ENCODE data around the gene EIF3I.

EIF3I gene

GRCh38 chr1:32192220-32192948 lies 29.8 kb upstream of the EIF3I start:
- TF ChIP-seq CTCF (IDR thresholded peaks at IDR 0.05; ENCODE audit: borderline replicate concordance, insufficient read depth, low read depth, low read length): no peak

DNA sequence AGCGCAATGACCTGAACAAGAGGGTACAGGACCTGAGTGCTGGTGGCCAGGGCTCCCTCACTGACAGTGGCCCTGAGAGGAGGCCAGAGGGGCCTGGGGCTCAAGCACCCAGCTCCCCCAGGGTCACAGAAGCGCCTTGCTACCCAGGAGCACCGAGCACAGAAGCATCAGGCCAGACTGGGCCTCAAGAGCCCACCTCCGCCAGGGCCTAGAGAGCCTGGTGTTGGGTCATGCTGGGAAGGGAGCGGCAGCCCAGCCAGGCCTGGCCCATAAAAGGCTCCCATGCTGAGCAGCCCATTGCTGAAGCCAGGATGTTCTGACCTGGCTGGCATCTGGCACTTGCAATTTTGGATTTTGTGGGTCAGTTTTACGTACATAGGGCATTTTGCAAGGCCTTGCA lies 27.2 kb upstream of the EIF3I start:
- no peak overlapping the region for H3K4me3 ChIP-seq (ENCODE audit: low read depth, low read length)
- TF ChIP-seq CTCF (IDR thresholded peaks at IDR 0.05; ENCODE audit: borderline replicate concordance, insufficient read depth, low read depth, low read length): no peak

More at GRCh38 chr1:32192220-32192948, 29.8 kb upstream of the EIF3I start:
- H3K4me3 ChIP-seq (ENCODE audit: low read depth, low read length): no peak overlapping the region

DNA sequence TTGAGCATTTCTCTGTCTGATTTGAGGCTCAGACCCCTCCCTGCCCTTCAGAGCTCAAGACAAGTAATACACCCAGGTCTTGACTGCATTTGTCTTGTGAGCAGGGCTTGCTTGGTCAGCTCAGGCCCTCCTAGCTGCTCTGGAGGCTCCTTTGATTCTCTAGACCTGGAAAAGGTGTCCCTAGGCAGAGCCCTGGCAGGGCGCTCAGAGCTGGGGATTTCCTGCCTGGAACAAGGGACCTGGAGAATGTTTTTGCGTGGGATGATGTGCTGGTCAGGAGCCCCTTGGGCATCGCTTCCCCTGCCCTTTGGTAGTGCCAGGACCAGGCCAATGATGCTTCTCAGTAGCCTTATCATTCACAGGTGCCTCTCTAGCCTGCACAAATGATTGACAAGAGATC lies 26.7 kb upstream of the EIF3I start:
- no peak for TF ChIP-seq CTCF (IDR thresholded peaks at IDR 0.05; ENCODE audit: borderline replicate concordance, insufficient read depth, low read depth, low read length)

GRCh38 chr1:32195972-32196823 lies 26.0 kb upstream of the EIF3I start:
- no peak for TF ChIP-seq CTCF (IDR thresholded peaks at IDR 0.05; ENCODE audit: borderline replicate concordance, insufficient read depth, low read depth, low read length)
- H3K4me3 ChIP-seq (ENCODE audit: low read depth, low read length): no peak overlapping the region

More for the DNA sequence above, 26.7 kb upstream of the EIF3I start:
- H3K4me3 ChIP-seq (ENCODE audit: low read depth, low read length): no peak overlapping the region

GRCh38 chr1:32197074-32197473 lies 25.1 kb upstream of the EIF3I start:
- TF ChIP-seq CTCF (IDR thresholded peaks at IDR 0.05; ENCODE audit: borderline replicate concordance, insufficient read depth, low read depth, low read length): no peak

GRCh38 chr1:32197837-32198236 lies 24.4 kb upstream of the EIF3I start:
- no peak for TF ChIP-seq CTCF (IDR thresholded peaks at IDR 0.05; ENCODE audit: borderline replicate concordance, insufficient read depth, low read depth, low read length)
- no peak overlapping the region for H3K4me3 ChIP-seq (ENCODE audit: low read depth, low read length)

More at GRCh38 chr1:32197074-32197473, 25.1 kb upstream of the EIF3I start:
- no peak overlapping the region for H3K4me3 ChIP-seq (ENCODE audit: low read depth, low read length)
